Nephron (organoid): ENCODE data around the gene TOM1L2.

Experiments
- H3K27ac Mint-ChIP-seq, 3 experiments: 2 replicates each; pipeline ENCODE4 v1.8.0; 2020; ENCODE audit warnings: mixed read lengths in 3 of 3, mild to moderate bottlenecking in 2 of 3, moderate library complexity in 1 of 3
- H3K27me3 Mint-ChIP-seq: 2 replicates; pipeline ENCODE4 v1.8.0; 2021; ENCODE audit warnings: low read depth, mild to moderate bottlenecking, moderate library complexity, mixed read lengths
- H3K36me3 Mint-ChIP-seq: 2 replicates; pipeline ENCODE4 v1.8.0; 2020; ENCODE audit warnings: low read depth, mixed read lengths
- H3K4me1 Mint-ChIP-seq: 2 replicates; pipeline ENCODE4 v1.8.0; 2020; ENCODE audit warnings: mixed read lengths
- H3K4me3 Mint-ChIP-seq, 3 experiments: 2 replicates each; pipeline ENCODE4 v1.8.0; 2020; ENCODE audit warnings: mild to moderate bottlenecking in 3 of 3, mixed read lengths in 3 of 3, moderate library complexity in 2 of 3
- H3K9me3 Mint-ChIP-seq: 2 replicates; pipeline ENCODE4 v1.8.0; 2020; ENCODE audit warnings: mixed read lengths
- TF ChIP-seq, protein P1 (sequence below), 3 experiments: fragments of 200-600 bp; sonication (generic); IDR thresholded peaks; one replicate each; pipeline ENCODE4 v1.5.0; 2021; ENCODE audit warnings: antibody characterized with exemption in 3 of 3; ENCODE audit not compliant: unreplicated experiment in 3 of 3

TOM1L2 gene

DNA sequence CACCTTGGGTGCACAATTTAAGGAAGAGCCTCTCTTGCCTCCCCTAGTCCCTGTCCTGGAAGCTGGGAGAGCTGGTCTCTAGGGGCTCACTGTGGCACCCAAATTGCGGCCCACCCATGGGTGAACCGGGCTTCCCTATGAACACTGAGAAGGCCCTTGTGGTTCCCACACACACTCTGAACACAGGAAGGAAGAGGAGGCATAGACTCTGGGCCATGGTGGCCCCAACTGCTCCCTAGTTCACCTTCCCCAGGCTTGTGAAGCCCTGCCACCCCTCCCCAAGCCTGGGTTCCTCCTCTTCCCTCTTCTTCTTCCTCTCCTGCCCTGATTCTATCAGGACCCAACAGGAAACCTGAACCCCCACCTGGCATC, 145.9 kb downstream of the TOM1L2 start:
- TF ChIP-seq, protein P1, sequence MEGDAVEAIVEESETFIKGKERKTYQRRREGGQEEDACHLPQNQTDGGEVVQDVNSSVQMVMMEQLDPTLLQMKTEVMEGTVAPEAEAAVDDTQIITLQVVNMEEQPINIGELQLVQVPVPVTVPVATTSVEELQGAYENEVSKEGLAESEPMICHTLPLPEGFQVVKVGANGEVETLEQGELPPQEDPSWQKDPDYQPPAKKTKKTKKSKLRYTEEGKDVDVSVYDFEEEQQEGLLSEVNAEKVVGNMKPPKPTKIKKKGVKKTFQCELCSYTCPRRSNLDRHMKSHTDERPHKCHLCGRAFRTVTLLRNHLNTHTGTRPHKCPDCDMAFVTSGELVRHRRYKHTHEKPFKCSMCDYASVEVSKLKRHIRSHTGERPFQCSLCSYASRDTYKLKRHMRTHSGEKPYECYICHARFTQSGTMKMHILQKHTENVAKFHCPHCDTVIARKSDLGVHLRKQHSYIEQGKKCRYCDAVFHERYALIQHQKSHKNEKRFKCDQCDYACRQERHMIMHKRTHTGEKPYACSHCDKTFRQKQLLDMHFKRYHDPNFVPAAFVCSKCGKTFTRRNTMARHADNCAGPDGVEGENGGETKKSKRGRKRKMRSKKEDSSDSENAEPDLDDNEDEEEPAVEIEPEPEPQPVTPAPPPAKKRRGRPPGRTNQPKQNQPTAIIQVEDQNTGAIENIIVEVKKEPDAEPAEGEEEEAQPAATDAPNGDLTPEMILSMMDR (IDR thresholded peaks at IDR 0.05; ENCODE audit: unreplicated experiment in 3 of 3): no peak
- no peaks in the 10 kb centered on the region for H3K27me3 Mint-ChIP-seq
- H3K9me3 Mint-ChIP-seq: no peaks in the 10 kb centered on the region
- peaks cover 48% of the 10 kb centered on the region for H3K4me1 Mint-ChIP-seq
- peak overlapping the region; percentile 40 to 66 (median 58) for H3K27ac Mint-ChIP-seq
- H3K36me3 Mint-ChIP-seq: no peaks in the 10 kb centered on the region
- H3K4me3 Mint-ChIP-seq: peak overlapping the region in 2 of 3 experiments; percentile 16 to 29

DNA sequence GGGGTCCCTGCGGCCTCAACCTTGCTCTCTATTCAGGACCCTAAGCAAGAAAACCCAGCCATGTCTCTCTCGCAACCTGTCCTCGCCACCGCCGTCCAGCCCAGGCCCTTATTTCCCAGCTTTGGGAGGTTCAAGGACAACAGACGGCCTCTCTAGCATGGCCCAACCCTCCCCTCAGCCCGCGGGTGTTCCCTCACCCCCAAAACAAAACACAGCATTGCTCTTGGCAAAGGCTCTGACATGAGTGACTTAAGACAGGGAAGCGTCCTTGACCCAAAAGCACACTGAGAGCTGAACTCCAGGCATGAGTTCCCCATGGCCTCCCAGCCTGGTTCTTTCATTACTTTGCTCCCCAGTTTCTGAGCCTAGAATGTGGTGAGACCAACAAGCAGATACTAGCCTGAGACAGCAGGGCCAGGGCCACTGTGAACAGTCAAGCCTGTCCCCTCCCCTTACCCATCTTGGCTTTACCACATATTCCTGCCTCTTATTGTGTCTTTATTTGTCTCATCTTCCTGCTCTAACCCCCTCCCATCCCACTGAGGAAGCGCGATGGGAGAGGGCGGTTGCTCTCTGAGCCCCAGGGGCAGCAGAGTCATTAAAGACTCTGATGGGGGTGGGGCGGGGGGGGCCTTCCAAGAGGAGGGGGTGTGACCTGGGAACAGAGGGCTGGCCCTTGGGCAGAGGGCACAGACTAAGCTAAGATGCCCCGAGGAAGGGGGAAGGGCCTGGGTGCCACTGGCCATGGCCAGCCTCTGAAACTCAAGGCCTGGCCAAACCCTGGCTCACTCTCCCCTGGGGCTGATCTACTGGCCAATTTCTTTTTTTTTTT, 147.2 kb downstream of the TOM1L2 start:
- H3K4me3 Mint-ChIP-seq: peak overlapping the region; percentile 73 to 83 (median 81)
- H3K27ac Mint-ChIP-seq: peak overlapping the region; percentile 78 to 96 (median 86)
- H3K4me1 Mint-ChIP-seq: peaks cover 42% of the 10 kb centered on the region
- TF ChIP-seq, protein P1 (IDR thresholded peaks at IDR 0.05; ENCODE audit: unreplicated experiment in 3 of 3): no peak
- no peaks in the 10 kb centered on the region for H3K9me3 Mint-ChIP-seq
- H3K27me3 Mint-ChIP-seq: no peaks in the 10 kb centered on the region
- H3K36me3 Mint-ChIP-seq: no peaks in the 10 kb centered on the region

DNA sequence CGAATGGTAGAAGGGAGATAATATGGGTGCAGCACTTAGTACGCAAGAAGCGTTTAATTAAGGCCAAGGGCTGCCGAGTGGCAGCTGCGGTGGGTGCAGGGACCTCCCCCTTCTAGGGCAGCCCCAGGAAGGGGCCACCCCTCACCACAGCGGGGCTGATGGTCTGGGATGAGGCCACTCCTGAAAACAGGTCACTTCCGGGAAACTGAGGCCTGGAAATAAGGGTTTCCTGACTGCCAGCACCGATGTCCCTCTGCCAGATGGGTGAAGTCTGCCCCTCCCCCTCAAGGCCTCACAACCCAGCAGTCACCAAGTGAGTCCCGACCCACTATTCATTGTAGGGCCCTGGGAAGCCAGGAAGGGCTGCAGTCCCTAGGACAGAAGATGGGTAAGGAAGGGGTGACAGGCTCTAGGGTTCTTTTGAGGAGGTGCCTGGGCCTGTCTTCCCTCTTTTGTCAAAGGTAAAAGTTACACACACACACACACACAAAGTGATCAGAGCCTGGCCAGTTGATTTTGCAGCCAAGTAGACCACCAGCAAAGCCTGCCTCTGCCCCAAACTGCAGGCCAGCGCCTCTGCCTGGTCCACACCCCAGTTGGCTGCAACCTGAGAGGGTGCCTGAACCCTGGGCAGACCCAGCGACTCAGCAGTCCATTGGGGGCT, 147.9 kb downstream of the TOM1L2 start:
- Mint-ChIP-seq H3K27me3 (no peaks in the 10 kb centered on the region), H3K36me3 (no peaks in the 10 kb centered on the region), H3K4me3 (peak overlapping the region; percentile 73 to 83 (median 81)), H3K4me1 (peaks cover 39% of the 10 kb centered on the region), H3K27ac (peak overlapping the region; percentile 78 to 96 (median 86)), H3K9me3 (no peaks in the 10 kb centered on the region)
- TF ChIP-seq, protein P1 (IDR thresholded peaks at IDR 0.05; ENCODE audit: unreplicated experiment in 3 of 3): no peak

DNA sequence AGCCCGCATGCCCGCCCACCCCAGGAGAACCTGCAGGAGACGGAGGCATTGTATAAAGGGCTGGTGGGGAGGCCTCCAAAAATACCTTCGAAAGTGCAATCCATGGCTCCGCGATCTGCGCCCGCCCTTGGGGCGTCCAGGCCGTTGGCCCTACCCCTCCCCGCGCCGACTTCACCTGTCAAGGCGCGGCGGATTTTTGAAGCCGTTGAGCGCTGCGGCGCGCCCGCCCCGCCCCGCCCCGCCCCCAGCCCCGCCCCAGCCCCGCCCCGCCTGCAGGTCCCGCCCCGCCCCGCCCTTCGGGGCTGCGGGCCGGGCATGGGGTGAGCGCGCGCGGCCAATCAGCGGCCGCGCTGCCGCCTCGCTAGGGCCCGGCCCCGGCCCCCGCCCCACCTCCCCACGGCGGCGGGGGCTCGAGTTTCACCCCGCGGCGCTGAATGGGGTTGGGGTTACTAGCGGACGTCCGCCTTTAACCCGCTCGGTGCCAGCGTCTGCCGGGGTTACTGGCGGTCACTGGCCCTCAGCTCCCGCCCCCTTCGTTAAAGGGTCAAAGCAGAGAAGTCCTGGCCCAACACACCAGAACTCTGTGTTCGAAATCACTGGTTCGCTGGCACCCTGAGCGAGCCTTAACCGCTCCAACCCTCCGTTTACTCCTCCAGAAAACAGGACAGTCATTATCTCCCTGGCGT, 148.6 kb downstream of the TOM1L2 start:
- Mint-ChIP-seq H3K27me3 (no peaks in the 10 kb centered on the region), H3K4me3 (peak overlapping the region; percentile 73 to 83 (median 81)), H3K4me1 (peaks cover 36% of the 10 kb centered on the region), H3K27ac (peak overlapping the region; percentile 78 to 96 (median 86)), H3K9me3 (no peaks in the 10 kb centered on the region), H3K36me3 (peaks cover 5% of the 10 kb centered on the region)
- TF ChIP-seq, protein P1 (IDR thresholded peaks at IDR 0.05; ENCODE audit: unreplicated experiment in 3 of 3): no peak

DNA sequence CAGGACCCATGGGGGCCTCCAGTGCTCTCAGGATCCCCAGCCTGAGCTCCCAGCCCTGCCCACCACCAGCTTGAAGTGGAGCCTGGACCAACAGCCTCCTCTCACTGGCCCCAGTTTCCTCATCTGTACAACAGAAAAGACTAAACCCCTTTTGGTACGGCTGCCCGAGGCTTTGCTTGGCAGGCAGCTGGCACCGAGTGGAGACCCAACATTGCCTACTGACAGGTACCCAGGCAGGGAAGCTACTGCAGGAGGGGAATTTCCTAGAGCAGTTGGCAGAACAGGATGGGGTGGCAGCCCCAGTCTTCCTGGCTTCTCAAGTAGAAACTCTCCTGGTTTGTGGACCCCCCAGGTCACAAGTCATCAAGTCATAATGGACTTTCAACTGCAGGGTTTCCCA, 149.6 kb downstream of the TOM1L2 start:
- Mint-ChIP-seq H3K36me3 (peaks cover 7% of the 10 kb centered on the region), H3K27ac (no peak overlapping the region), H3K9me3 (no peaks in the 10 kb centered on the region), H3K4me3 (peak overlapping the region; percentile 62 to 71 (median 64)), H3K4me1 (peaks cover 28% of the 10 kb centered on the region), H3K27me3 (no peaks in the 10 kb centered on the region)
- TF ChIP-seq, protein P1 (IDR thresholded peaks at IDR 0.05; ENCODE audit: unreplicated experiment in 3 of 3): no peak
